GM18861 (cell line): ENCODE data around the gene NUBPL.
"Not testable (repeated sequence)": the region's sequence is repeated elsewhere in the genome, so short reads cannot be mapped to it uniquely, and the experiment has no call there.

Experiments used
- ATAC-seq: cut with Tn5 transposase; IDR thresholded peaks from one replicate; pipeline ENCODE4 v1.9.1; 2021; ENCODE audit not compliant: unreplicated experiment

Gene NUBPL

DNA sequence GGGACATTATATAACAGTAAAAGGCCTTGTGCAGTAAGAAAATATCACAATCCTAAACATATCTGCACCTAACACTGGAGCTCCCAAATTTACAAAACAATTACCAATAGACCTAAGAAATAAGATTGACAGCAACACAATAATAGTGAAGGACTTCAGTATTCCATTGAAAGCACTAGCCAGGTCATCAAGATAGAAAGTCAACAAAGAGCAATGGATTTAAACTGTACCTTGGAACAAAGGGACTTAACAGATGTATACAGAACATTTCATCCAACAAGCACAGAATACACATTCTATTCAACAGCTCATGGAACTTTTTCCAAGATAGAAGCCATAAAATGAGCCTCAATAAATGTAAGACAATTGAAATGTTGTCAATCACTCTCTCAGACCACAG is 306.4 kb downstream of the NUBPL start:
- no peak for ATAC-seq

DNA sequence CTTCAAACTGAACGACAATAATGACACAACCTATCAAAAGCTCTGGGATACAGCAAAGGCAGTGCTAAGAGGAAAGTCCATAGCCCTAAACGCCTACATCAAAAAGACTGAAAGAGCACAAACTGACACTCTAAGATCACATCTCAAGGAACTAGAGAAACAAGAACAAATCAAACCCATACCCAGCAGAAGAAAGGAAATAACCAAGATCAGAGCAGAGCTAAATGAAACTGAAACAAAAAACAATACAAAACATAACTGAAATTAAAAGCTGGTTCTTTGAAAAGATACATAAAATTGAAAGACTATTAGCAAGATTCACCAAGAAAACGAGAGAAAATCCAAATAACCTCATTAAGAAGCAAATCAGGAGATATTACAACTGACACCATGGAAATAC is 306.9 kb downstream of the NUBPL start:
- ATAC-seq: not testable (repeated sequence)

DNA sequence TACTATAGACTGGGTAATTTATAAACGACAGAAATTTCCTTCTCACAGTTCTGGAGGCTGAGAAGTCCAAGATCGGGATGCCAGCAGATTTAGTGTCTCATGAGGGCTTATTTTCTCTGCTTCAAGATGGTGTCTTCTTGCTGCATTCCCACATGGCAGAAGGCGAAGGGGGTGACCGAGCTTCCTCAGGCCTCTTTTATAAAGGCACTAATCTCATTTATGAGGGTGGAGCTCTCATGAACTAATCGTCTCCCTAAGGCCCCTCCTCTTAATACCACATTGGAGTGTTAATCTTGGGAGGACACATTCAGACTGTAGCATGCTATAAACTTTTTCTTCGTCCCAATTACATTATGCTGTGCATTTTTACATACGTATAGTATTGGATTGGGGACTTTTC is 315.5 kb downstream of the NUBPL start:
- no peak for ATAC-seq

DNA sequence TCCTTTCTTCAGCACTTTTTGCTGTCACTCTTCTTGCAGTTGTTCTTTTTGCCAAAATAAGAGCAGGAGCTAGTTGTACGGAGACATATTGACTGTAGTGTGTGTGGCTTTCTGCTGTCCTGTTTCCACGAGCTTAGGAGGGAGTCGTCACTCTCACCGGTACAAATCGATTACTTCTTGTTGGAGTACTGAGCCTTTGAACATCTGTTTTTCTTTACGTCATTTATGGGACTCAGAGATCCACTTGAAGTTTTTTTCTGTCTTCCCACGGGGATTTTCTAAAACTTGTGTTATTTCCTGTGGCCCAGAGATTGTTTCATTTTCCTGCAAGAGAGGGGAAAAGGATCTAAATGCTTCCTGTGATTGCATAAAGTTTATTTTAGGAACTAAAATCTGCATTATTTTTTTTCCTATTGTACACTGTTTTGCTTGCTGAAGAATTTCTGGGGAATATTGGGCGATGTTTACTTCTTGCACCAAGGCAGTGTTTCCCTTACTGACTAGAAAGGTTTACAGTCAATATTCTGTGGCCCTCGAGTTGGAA is 316.1 kb downstream of the NUBPL start:
- no peak for ATAC-seq

DNA sequence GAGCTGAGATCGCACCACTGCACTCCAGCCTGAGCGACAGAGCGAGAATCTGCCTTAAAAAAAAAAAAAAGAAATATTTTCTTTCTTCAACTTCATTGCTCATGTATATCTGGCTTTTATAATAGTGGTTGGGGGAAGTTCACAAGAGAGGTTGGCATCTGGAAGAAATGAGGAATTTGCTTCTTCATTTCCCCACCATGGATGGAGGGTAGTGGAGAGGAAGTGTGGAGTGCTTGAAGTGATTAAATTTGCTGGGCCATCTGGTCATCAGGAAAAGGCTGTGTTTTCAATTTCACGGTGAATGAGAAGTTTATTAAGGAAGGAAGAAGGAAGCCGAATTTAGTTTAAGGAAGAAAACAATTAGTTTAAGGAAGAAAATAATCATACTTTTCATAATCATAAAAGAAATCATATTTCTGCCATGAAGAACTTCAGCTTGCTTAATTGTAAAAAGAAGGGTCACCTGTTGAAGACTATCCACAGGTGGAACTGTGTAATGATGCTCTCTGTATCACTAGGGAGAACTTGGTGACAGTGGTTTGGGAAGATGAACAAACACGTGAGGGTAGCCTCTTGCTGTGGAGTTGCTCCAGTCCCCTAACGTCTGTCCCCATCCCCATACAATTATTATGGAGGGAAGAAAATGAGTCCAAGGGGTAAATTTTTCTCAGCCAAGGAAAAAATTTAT is 318.6 kb downstream of the NUBPL start:
- no peak for ATAC-seq

DNA sequence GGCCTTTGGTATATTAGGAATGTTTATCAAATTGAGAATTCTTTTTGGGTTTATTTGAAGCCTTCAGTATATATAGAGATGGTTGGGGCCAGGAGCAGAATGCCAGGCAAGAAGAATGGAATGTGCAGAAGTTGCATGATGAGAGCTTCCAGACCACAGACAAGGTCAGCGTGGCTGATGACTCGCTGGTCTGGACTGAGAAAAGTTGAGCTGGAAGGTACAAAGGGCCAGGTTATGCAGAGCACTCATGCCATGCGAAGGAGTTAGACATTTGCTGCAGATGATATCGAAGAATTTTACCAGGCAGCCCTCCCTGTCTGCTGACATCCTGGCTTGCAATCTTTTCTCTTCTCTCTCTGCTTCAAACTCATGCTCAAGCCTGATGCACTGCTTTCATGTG is 319.7 kb downstream of the NUBPL start:
- no peak for ATAC-seq

DNA sequence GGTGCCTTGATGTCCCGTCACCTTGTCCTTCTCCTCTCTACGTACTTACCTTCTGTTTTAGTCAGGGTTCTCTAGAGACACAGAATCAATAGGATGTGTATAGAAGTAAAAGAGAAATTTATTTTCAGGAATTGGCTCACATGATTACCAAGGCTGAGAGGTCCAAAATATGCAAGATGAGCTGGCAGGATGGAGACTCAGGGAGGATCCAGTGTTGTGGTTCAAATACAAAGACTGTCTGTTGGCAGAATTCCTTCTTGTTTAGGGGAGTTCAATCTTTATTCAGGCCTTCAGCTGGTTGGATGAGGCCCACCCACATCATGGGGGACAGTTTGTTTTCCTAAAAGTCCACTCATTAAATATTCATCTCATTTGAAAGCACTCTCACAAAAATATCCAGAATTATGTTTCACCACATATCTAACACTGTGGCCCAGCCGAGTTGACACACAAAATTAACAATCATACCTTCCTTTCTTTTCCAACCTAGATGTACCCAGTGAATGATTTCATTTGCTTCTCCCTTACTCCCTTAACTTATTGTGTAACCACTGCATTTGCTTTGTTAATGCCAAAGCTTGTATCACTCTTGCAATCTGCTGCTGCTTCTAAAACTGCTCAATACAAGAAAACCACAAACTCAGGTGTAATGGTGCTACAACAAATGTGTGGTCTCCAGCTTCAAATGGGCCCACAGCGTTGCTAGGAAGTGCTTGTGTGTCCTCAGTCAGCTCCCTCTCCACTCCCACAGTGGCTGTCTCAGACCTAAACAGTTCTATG is 320.5 kb downstream of the NUBPL start:
- ATAC-seq: no peak

DNA sequence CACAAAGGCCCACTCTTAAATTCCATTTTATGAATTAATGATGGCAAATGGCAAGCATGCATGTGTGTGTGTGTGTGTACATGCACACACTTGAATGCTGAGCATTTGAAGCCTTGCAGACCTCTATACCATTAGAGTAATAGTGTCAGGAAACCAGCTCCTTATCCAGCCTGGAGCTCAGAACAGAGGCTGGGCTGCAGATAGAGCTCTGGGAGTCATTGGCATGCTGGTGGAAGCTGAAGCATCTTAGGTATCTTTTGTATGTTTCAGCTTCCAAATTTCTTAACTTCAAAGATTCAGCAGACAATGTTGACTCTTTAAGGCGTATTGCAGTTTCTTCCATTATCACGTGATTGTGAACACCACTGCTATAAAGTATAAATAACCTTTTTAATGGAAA is 323.0 kb downstream of the NUBPL start:
- no peak for ATAC-seq

DNA sequence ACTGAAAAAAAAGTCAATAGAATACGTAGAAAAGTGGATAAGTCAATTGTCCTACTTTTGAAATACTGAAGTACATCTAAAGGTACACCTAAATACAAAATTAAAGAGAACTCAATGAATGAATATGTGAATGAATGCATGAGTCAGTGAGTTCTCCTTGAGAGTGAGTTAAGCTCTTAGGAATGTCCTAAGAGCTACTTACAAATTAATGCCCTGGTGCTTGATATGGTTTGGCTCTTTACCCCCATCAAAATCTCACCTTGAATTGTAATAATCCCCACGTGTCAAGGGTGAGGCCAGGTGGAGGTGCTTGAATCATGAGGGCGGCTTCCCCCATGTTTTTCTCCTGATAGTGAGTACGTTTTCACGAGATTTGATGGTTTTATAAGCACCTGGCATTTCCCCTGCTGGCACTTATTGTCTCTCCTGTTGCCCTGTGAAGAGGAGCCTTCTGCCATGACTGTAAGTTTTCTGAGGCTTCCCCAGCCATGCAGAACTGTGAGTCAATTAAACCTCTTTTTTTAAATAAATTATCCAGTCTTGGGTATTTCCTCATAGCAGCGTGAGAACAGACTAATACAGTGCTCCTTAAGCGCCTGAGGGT is 323.7 kb downstream of the NUBPL start:
- no peak for ATAC-seq

DNA sequence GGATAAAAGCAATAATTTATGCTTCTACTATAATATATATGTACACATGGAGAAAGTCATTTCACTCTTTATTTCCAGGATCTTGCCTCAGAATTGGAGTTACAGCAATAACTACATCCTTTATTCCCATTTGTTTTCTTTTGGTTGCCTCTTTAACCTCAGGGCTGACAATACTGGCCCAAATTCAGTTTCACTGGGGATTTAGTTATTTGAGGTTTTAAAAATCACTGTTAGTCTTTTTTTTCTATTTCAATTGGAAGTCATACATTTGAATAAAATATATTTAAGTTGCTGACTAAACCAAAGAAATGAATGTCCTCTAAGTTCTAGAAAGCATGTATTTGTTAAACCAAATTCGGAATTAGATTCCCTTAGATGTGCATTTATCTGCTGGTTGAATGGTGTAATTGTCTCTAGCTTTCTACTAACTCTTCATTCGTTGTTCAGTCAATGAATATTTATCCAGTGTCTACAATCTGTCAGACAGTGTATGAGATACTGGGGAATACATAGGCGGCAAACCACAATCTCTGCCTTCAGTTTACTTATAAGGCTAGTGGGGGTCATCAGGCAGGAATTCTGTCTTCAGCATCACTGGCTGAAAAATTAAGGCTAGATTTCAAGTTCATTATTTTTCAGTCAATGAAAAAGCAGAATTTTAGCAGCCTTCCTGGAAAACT is 325.1 kb downstream of the NUBPL start:
- ATAC-seq: no peak

DNA sequence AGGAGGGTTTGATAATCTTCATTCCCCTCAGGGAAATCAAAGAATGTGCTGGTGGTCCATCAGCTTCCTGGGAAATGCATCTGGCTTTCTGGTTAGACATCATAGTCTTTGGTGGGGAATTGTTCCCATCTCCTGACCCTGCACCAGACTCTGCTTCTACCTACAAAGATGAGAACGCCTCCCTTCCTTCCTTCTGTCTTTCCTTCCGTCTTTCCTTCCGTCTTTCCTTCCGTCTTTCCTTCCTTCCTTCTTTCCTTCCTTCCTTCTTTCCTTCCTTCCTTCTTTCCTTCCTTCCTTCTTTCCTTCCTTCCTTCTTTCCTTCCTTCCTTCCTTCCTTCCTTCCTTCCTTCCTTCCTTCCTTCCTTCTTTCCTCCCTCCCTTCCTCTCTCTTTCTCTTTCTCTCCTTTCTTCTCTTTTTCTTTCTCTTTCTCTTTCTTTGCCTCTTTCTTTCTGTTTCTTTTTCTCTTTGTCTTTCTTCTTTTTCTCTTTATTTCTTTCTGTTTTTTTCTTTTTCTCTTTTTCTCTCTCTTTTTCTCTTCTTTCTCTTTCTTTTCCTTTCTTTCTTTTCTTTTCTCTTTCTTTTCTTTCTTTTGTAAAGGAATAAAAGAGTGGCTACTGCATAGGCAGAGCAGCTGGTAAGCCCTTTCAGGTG is 326.9 kb downstream of the NUBPL start:
- ATAC-seq: no peak

DNA sequence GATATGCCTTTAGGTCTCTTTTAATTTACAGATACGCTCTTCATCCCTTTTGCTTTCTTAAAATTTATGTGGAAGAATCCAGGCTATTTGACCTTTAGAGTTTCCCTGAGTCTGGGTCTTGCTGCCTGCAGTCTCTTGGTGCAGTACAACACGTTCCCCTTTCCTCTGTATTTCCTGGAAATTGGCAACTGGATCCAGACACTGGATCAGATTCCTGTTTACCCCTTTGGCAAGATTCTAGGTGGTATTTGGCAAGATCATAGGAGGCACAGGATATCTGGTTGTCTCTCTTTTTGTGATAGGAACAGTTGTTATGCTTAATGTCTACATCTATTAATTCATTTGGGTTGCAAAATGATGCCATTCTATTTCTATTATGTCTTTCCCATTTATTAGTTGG is 328.1 kb downstream of the NUBPL start:
- ATAC-seq: no peak

DNA sequence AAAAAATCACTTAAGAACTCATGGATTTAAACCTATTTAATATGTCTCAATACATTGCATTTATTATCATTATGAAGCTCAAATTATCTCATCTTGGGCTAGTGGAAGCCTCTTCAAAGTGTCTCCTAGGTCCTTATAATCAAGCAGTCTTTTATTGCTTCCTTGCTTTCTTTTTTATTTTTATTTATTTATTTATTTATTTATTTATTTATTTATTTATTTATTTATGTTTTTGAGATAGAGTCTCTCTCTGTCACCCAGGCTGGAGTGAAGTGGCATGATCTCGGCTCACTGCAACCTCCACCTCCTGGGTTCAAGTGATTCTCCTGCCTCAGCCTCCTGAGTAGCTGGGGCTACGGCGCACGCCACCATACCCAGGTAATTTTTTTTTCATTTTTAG is 329.0 kb downstream of the NUBPL start:
- not testable (repeated sequence) for ATAC-seq

DNA sequence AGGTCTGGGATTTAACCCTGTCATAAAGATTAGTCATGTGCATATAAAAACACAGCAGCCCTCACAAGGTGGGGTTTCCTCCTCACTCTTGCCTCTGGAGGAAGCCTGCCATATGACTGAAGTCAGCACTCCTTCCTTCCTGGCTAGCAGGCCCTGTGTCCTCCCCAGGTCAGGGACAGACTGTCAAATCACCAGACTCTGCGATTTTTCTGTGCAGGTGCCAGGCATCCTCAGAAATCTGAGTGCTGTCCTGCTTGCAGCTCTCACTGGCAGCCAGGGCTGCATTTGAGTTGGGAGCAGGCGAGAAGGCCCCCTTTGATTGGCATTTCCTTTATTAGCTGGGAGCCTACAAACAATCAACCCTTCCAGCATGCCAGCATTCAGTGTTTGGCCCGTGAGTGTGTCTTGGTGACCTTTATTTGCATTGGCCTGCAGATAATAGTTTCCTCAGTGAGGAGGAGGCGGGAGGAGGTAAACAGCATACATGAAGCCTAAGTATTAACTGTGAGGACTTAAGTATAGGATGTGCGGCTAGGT is 332.1 kb downstream of the NUBPL start:
- no peak for ATAC-seq

DNA sequence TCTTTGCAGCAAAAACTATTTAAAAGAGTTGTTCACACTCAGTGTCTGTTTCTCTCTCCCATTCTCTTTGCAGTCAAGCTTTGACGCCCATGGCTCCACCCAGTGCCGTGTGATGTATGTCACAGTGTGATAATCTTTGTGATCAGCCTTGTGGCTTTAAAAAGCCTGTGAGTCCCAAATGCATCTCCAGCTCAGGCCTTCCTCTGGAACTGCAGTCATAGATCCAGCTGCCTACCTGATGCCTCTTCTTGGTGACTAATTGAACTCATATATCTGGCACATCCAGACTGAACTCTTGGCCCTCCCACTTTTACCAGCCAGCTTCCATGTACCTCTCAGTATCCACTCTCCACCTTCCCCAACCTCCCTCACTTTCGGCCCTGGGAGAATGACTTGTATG is 333.1 kb downstream of the NUBPL start:
- ATAC-seq: no peak

DNA sequence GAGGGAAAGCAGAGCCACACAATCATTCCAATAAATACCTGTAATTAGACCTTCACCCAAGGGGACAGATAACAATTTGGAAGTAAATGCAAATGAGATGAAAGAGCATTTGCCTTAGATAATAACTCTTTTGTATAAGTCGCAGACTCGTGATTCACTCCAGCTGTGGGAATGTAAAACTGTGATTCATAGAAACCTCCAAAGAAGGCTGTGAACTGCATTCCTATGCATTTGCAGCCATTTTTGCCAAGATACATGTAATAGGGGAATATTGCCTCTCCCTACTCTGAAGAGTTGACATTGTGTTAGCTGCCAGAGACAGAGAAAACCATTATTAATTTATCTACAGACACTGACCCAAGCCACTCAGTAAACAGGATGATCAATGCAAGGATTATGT is 334.0 kb downstream of the NUBPL start:
- no peak for ATAC-seq

DNA sequence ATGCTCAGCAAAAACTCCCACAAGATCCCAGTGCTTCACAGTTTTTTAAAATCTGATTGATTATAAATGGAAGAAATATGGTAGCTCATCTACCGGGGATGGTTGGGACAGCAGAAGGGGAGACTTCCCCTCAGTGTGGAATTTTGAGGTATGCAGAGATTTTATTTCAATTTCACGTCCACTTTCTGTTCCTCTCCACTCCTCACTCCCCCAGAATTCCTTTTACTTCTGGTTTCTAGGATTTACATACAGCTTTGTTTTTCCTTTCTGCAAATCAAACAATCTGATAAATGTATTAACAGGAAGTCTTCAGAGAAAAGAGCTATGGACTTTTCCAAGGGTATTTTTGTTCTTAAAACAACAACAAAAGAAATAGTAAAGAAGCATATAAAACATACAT is 334.4 kb downstream of the NUBPL start:
- ATAC-seq: no peak

DNA sequence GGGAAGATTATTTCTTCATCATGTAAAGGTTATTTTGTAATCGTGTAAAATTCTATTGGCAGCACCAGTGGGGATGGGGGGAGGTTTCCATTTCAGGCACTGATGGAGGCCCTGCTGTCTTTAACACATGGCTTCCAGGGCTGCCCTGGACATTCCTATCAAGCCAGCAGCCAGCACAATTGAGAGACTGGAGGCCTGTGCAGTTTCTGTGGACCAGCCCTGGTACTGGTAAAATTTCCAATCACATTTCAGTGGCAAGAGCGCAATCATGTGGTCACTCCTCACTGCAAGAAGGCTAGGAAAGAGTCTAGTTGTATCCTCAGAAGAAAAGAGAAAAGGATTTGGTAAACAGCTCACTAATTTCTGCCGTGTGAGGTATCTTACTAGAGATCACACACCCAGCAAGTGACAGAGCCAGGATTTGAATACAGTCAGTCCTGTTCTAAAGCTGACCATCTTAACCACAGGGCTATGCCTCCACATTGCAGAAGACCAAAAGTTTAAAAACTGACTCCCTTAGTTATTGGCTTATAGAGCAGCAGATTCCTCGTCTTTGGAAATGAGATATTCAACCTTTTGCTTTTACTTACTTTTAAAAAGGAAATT is 336.5 kb downstream of the NUBPL start:
- no peak for ATAC-seq

DNA sequence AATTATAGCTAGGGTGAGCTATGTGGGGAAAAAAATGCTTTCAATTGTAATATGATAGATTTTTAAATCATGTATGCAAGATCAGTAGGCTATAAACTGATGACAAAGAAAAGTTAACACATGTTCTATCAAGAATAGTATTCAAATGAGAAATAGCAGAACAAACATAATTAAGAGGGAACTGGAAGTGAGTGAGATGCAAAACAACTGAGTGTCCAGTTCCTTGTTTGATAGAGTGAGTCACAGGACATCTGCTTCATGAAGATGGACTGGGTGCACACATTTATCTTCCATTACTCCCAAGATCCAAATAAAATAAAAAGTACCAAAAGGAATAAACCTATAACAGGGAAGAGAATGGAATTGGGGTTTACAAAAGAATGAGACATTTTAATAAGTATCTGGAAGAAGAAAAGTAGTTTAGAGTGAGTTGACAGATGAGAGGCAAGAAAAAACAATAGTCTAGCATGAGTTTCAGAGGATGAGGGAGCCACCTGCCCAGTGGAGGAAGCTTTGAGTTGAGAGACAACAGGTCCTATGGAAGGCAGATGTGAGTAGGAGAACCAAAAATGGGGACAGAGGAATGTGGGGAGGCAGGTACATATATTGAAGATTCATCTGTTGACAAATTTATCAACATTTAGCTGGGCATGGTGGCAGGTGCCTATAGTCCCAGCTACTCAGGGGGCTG is 337.8 kb downstream of the NUBPL start:
- no peak for ATAC-seq

DNA sequence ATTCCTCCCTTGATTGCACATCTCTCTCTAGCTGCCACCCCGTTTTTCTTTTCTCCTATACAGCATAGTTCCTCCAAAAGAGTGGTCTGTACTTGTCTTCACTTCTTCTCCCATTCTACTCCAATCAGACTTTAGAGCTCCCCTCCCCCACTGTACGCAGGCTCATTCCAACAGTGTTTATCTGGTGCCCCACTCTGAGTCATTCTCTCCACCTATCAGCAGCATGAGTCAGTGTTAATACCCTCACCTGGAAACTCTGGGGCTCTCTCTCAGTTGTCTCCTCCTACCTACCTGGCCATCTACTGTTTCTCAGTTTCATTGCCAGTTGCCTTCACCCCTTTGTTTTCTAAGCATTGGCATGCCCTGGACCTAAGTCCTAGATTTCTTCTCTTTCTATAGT is 340.8 kb downstream of the NUBPL start:
- no peak for ATAC-seq
